Heart left ventricle (tissue), 16 donors: ENCODE data around the gene FBXW2. TPM values are rescaled to one million over a fixed set of nuclear protein-coding genes. Genes with fewer than 3 reads are reported as not detected.
A peak's percentile ranks its signal among the peaks of the same experiment; 100 is the strongest.

ENCODE experiments used
- ATAC-seq, 4 donors: fragments of 200-7000 bp; cut with Tn5 transposase; one replicate each; pipeline ENCODE4 v1.9.1; 2020 to 2022; ENCODE audit warnings: moderate library complexity in 4 of 4, mild to moderate bottlenecking in 3 of 4, moderate number of reproducible peaks in 1 of 4
- DNase-seq, 5 donors: peaks; one replicate each; pipeline ENCODE4 v3.0.0-alpha.2; 2020
- H3K27ac ChIP-seq, 12 donors: fragments of 200-600 bp; sonication (generic) in 4 of 12; one replicate each; pipeline versions ENCODE4 v1.5.0 to v1.8.0; 2016 to 2022; ENCODE audit warnings: mild to moderate bottlenecking in 2 of 12
- H3K27me3 ChIP-seq, 9 donors: fragments of 200-600 bp; sonication (generic) in 2 of 9; one replicate each; pipeline versions ENCODE4 v1.5.1 to v1.8.0; 2016 to 2022; ENCODE audit warnings: mild to moderate bottlenecking in 3 of 9
- H3K36me3 ChIP-seq, 9 donors: fragments of 200-600 bp; sonication (generic) in 2 of 9; one replicate each; pipeline versions ENCODE4 v1.5.0 to v1.8.0; 2018 to 2022; ENCODE audit warnings: mild to moderate bottlenecking in 2 of 9
- H3K4me1 ChIP-seq, 12 donors: fragments of 200-600 bp; sonication (generic) in 4 of 12; one replicate each; pipeline versions ENCODE4 v1.5.0 to v1.8.0; 2016 to 2022; ENCODE audit warnings: mild to moderate bottlenecking in 3 of 12
- H3K4me3 ChIP-seq, 12 donors: fragments of 200-600 bp; sonication (generic) in 4 of 12; one replicate each; pipeline versions ENCODE4 v1.5.0 to v1.8.0; 2017 to 2022; ENCODE audit warnings: mild to moderate bottlenecking in 9 of 12, moderate library complexity in 4 of 12
- H3K9me3 ChIP-seq, 12 donors: fragments of 200-600 bp; sonication (generic) in 4 of 12; one replicate each; pipeline versions ENCODE4 v1.5.0 to v1.8.0; 2016 to 2022; ENCODE audit warnings: mild to moderate bottlenecking in 1 of 12
- POLR2A ChIP-seq, 2 donors: fragments of 450-650 bp; IDR thresholded peaks; one replicate each; pipeline ENCODE4 v1.6.1; 2017; ENCODE audit warnings: antibody characterized with exemption in 2 of 2, mild to moderate bottlenecking in 2 of 2, moderate library complexity in 2 of 2
- WGBS, 4 donors: extraction: QIAGEN DNeasy Blood & Tissue Kit in 2 of 4; methylation state at CpG; one replicate each; pipeline versions ENCODE4 v1.1.5 to v1.1.7; 2013 to 2018; 5-methylcytosine and 5-hydroxymethylcytosine counted together
- intact Hi-C, 10 donors: fragments of 100-400 bp; cut with DNase I; formaldehyde crosslinking; loops; one replicate each; pipeline versions ENCODE4 v1.11.1 to v1.14.2; 2022
- polyA plus RNA-seq, 2 donors: library from polyadenylated mRNA; stranded (reverse); fragments of 200-250 nt; gene quantifications; one replicate each; pipeline ENCODE4 v1.2.3, GENCODE V29; 2013
- total RNA-seq, 9 donors: library from RNA; depleted of rRNA in 2 of 9; stranded (reverse); fragments of >200 nt in 2 of 9; fragmentation: NEBNext Ultra II Directional in 3 of 9; extraction: Animal tissue kit (Norgen Biotek cat#: 25700) in 3 of 9; gene quantifications; one replicate each; pipeline versions ENCODE4 v1.1.0 to v1.2.4, GENCODE V29; 2016 to 2023
- TF ChIP-seq, protein P1 (sequence below), 12 donors: fragments of 200-600 bp; sonication (generic) in 4 of 12; IDR thresholded peaks; one replicate each; pipeline versions ENCODE4 v1.5.0 to v1.8.0; 2018 to 2022; ENCODE audit warnings: antibody characterized with exemption in 12 of 12, mild to moderate bottlenecking in 5 of 12
- donor health status: ischemic (EF 13 %, LVEDD 7.1; RV severe dilation, severe dysfunction).
- donor health status: healthy with polysubstance abuse.
- donor health status: DM: no; HTN: yes; CAD: no.
- donor health status: DM: no; HTN: no; CAD: no.
- donor health status: ischemic (EF 25% LVEDD 6.9; RV normal size, moderate dysfunction).
- donor health status: ischemic (EF 25% LVEDD 5.7; RV mildly dilated, moderate dysfunction).
- donor health status: healthy.
- donor health status: DM: yes; HTN: yes; CAD: no.
- donor health status: ischemic (EF 35%, LVEDD 5.7; RV mildly dilated, moderate dysfunction).
- donor health status: nonischemic (EF 11% LVEDD 7.7; RV severe dilation, severe dysfunction).
- donor health status: DM: yes; HTN: yes; CAD: no.
- donor health status: PGD.
- donor health status: ischemic (EF 29% LVEDD 5.4; RV normal size, mild dysfunction).
- donor health status: nonischemic (EF 23%, LVEDD 6.1; RV moderate dilation, normal function).

FBXW2 gene
- total and polyA plus RNA-seq, 11 donors = 7.9 to 58.7 (median 41.0) TPM

DNA sequence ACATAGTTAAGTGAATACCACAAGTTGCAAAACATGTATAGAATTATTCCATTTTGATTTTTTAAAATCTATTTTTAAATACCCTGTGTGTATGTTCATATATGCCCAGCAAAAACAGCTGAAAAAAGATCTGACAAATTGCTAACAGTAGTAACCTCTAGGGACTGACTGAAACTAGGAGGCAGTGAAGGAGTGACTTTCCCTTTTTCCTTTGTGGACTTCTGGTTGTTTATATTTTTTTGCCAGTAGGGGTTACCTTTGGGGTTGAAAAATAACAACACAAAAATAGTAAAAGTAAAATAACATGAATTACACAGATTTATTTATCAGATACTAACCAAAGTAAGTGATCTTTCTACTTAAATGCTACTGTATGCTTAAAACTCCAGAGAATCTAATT lies 81.9 kb downstream of the FBXW2 start:
- TF ChIP-seq, protein P1, sequence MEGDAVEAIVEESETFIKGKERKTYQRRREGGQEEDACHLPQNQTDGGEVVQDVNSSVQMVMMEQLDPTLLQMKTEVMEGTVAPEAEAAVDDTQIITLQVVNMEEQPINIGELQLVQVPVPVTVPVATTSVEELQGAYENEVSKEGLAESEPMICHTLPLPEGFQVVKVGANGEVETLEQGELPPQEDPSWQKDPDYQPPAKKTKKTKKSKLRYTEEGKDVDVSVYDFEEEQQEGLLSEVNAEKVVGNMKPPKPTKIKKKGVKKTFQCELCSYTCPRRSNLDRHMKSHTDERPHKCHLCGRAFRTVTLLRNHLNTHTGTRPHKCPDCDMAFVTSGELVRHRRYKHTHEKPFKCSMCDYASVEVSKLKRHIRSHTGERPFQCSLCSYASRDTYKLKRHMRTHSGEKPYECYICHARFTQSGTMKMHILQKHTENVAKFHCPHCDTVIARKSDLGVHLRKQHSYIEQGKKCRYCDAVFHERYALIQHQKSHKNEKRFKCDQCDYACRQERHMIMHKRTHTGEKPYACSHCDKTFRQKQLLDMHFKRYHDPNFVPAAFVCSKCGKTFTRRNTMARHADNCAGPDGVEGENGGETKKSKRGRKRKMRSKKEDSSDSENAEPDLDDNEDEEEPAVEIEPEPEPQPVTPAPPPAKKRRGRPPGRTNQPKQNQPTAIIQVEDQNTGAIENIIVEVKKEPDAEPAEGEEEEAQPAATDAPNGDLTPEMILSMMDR (IDR thresholded peaks at IDR 0.05) = no peak
- TF ChIP-seq POLR2A (IDR thresholded peaks at IDR 0.05) = no peak
- no peaks in the 10 kb centered on the region for H3K36me3 ChIP-seq
- peaks cover 0 to 74% (median 24%) of the 10 kb centered on the region in 12 donors for H3K4me1 ChIP-seq
- no peaks in the 10 kb centered on the region for H3K27me3 ChIP-seq
- no peaks in the 10 kb centered on the region for H3K9me3 ChIP-seq
- no peak for DNase-seq
- intact Hi-C loops = loop anchor here in 5 of 10 donors (10.0 kb wide), 2 partner anchors 87 to 163 kb away; partner anchors contain the start of gene PHF19 (in 1 of the 5)
- H3K4me3 ChIP-seq = peak overlapping the region in 4 of 12 donors; percentile 8 to 95 (median 68)
- H3K27ac ChIP-seq = peak overlapping the region in 4 of 12 donors; percentile 26 to 91 (median 41)
- no peak for ATAC-seq

GRCh38 chr9:120710110-120710981 lies 82.9 kb downstream of the FBXW2 start:
- Histone ChIP-seq H3K9me3 (no peaks in the 10 kb centered on the region), H3K27me3 (no peaks in the 10 kb centered on the region), H3K27ac (peak overlapping the region in 8 of 12 donors; percentile 7 to 91 (median 38)), H3K36me3 (no peaks in the 10 kb centered on the region), H3K4me3 (peak overlapping the region in 9 of 12 donors; percentile 17 to 95 (median 30)), H3K4me1 (peaks cover 0 to 79% (median 22%) of the 10 kb centered on the region in 12 donors)
- ATAC-seq (no peak), DNase-seq (no peak)
- WGBS, 4 donors = 74 to 81% (median 79%) methylated on average over 10 of the region's 10 CpGs
- TF ChIP-seq POLR2A (IDR thresholded peaks at IDR 0.05) = no peak
- intact Hi-C loops = loop anchor here in 5 of 10 donors (10.0 kb wide), 2 partner anchors 86 to 164 kb away; partner anchors contain the start of gene PHF19 (in 1 of the 5)

GRCh38 chr9:120708526-120709224 lies 84.5 kb downstream of the FBXW2 start:
- Histone ChIP-seq H3K27ac (no peak overlapping the region), H3K9me3 (no peaks in the 10 kb centered on the region), H3K4me3 (no peak overlapping the region), H3K4me1 (peaks cover 0 to 75% (median 14%) of the 10 kb centered on the region in 12 donors), H3K27me3 (no peaks in the 10 kb centered on the region), H3K36me3 (no peaks in the 10 kb centered on the region)
- TF ChIP-seq POLR2A (IDR thresholded peaks at IDR 0.05) = no peak
- TF ChIP-seq, protein P1 (IDR thresholded peaks at IDR 0.05) = no peak
- ATAC-seq (no peak), DNase-seq (no peak)
- 92 to 98% (median 96%) methylated on average over 6 of the region's 6 CpGs for WGBS, 4 donors
- intact Hi-C loops = no loop called here

GRCh38 chr9:120707170-120707569 lies 86.0 kb downstream of the FBXW2 start:
- Histone ChIP-seq H3K36me3 (no peaks in the 10 kb centered on the region), H3K4me3 (no peak overlapping the region), H3K27ac (no peak overlapping the region), H3K9me3 (no peaks in the 10 kb centered on the region), H3K4me1 (peaks cover 0 to 62% (median 3%) of the 10 kb centered on the region in 12 donors), H3K27me3 (no peaks in the 10 kb centered on the region)
- no peak for ATAC-seq
- DNase-seq = no peak
- TF ChIP-seq, protein P1 (IDR thresholded peaks at IDR 0.05) = no peak
- no peak for TF ChIP-seq POLR2A (IDR thresholded peaks at IDR 0.05)
- WGBS, 4 donors = 88 to 90% (median 89%) methylated on average over 2 of the region's 2 CpGs
- intact Hi-C loops = no loop called here

Other genes with a start within 250 kb of the FBXW2 start
- gene CDK5RAP2, start 213.2 kb downstream of the FBXW2 start, total RNA-seq = 100 to 1,000 TPM in 1 of 9 donors, 10 to 100 TPM in 8; 43.0 to 114 (median 57.9) TPM
- gene CDK5RAP2, start 213.2 kb downstream of the FBXW2 start, polyA plus RNA-seq = 10 to 100 TPM; 26.1 to 39.2 TPM
- gene MEGF9, start 78.9 kb downstream of the FBXW2 start, total RNA-seq = 10 to 100 TPM in 6 of 9 donors, 1 to 10 TPM in 3; 5.0 to 46.0 (median 13.3) TPM
- gene MEGF9, start 78.9 kb downstream of the FBXW2 start, polyA plus RNA-seq = 1 to 10 TPM; 2.2 to 5.2 TPM
- gene PSMD5, start 49.5 kb upstream of the FBXW2 start, total RNA-seq = 10 to 100 TPM; 10.2 to 17.9 (median 13.4) TPM
- gene PSMD5, start 49.5 kb upstream of the FBXW2 start, polyA plus RNA-seq = 10 to 100 TPM in 1 of 2 donors, 1 to 10 TPM in 1; 4.8 to 16.5 TPM
- 10 to 100 TPM in 8 of 9 donors, 1 to 10 TPM in 1; 9.6 to 28.0 (median 12.5) TPM for gene PHF19, start 83.8 kb upstream of the FBXW2 start, total RNA-seq
- gene PHF19, start 83.8 kb upstream of the FBXW2 start, polyA plus RNA-seq = 10 to 100 TPM; 11.0 to 15.4 TPM
- gene TRAF1, start 133.4 kb upstream of the FBXW2 start, total RNA-seq = 1 to 10 TPM in 7 of 9 donors, under 1 TPM in 2; 0.93 to 7.8 (median 1.8) TPM
- 1 to 10 TPM; 1.7 to 2.4 TPM for gene TRAF1, start 133.4 kb upstream of the FBXW2 start, polyA plus RNA-seq